Midbrain (tissue), 1 donor: ENCODE results near the gene CAV1.
"Not testable (repeated sequence)": the region's sequence is repeated elsewhere in the genome, so short reads cannot be mapped to it uniquely, and the experiment has no call there.

Experiments used
- DNase-seq: peaks from one replicate; lab custom pipeline; 2025; lab: John Stamatoyannopoulos, UW

CAV1 gene

GRCh38 chr7:116524609-116525297 lies at the start of gene CAV1:
Gene CAV1, plus strand, starts transcription at chr7:116525036. Its CDS starts 27 bp downstream, at chr7:116525063.
- peak; percentile 53 for DNase-seq

GRCh38 chr7:116477625-116478024 lies 47.2 kb upstream of the CAV1 start:
- no peak for DNase-seq

GRCh38 chr7:116478834-116479233 lies 46.0 kb upstream of the CAV1 start:
- DNase-seq = no peak

- DNase-seq = no peak
Measured at GRCh38 chr7:116483271-116483942, 41.4 kb upstream of the CAV1 start.

GRCh38 chr7:116484389-116484788 lies 40.4 kb upstream of the CAV1 start:
- not testable (repeated sequence) for DNase-seq

GRCh38 chr7:116487907-116488521 lies 36.8 kb upstream of the CAV1 start:
- no peak for DNase-seq

GRCh38 chr7:116490351-116490750 lies 34.5 kb upstream of the CAV1 start:
- no peak for DNase-seq

GRCh38 chr7:116491887-116492653 lies 32.8 kb upstream of the CAV1 start:
- no peak for DNase-seq

- no peak for DNase-seq
Measured at GRCh38 chr7:116492654-116493109, 32.2 kb upstream of the CAV1 start.

GRCh38 chr7:116493449-116493848 lies 31.4 kb upstream of the CAV1 start:
- DNase-seq = no peak

GRCh38 chr7:116494472-116494871 lies 30.4 kb upstream of the CAV1 start:
- no peak for DNase-seq

GRCh38 chr7:116495736-116496135 lies 29.1 kb upstream of the CAV1 start:
- no peak for DNase-seq

- no peak for DNase-seq
Measured at GRCh38 chr7:116496653-116497052, 28.2 kb upstream of the CAV1 start.

- DNase-seq = no peak
Measured at GRCh38 chr7:116497708-116498107, 27.1 kb upstream of the CAV1 start.

GRCh38 chr7:116499168-116500077 lies 25.4 kb upstream of the CAV1 start, which contains the start of gene CAV2:
Gene CAV2, plus strand, starts transcription at chr7:116499738. Its CDS starts 44 bp downstream, at chr7:116499782.
- DNase-seq = no peak

GRCh38 chr7:116500078-116500853 lies 24.6 kb upstream of the CAV1 start:
- DNase-seq = no peak

GRCh38 chr7:116501425-116502167 lies 23.2 kb upstream of the CAV1 start:
- no peak for DNase-seq

- DNase-seq = no peak
Measured at GRCh38 chr7:116502201-116503096, 22.4 kb upstream of the CAV1 start.

- no peak for DNase-seq
Measured at GRCh38 chr7:116503835-116504234, 21.0 kb upstream of the CAV1 start.
